WTC11 (cell line): ENCODE measurements around the gene RBM45.

ENCODE experiments used
- ATF3 ChIP-seq: sonication (generic); formaldehyde crosslinking; conservative IDR thresholded peaks from 2 replicates; pipeline ENCODE4 v1.8.1; 2022; ENCODE audit warnings: mild to moderate bottlenecking, missing genetic modification reagents
- NR1H2 ChIP-seq: sonication (generic); formaldehyde crosslinking; IDR thresholded peaks from 2 replicates; pipeline ENCODE4 v1.9.0; 2021; ENCODE audit warnings: mild to moderate bottlenecking, moderate library complexity, missing genetic modification reagents

- no peak for TF ChIP-seq NR1H2 (CRISPR knock-in tag)
- TF ChIP-seq ATF3 (CRISPR knock-in tag), result no peak
Measured at GRCh38 chr2:178101321-178102079, 10.7 kb upstream of the RBM45 start.
